Measurements from ENCODE around the gene RBM12.

RBM12 gene

GRCh38 chr20:35653893-35654292, 10.8 kb downstream of the RBM12 start:
- no peak for DNase-seq (ENCODE audit: low read depth)

GRCh38 chr20:35653430-35653734, 11.3 kb downstream of the RBM12 start:
- DNase-seq (ENCODE audit: low read depth), result no peak

GRCh38 chr20:35652641-35653429, 11.9 kb downstream of the RBM12 start:
- no peak for DNase-seq (ENCODE audit: low read depth)

GRCh38 chr20:35651958-35652357, 12.7 kb downstream of the RBM12 start:
- no peak for DNase-seq (ENCODE audit: low read depth)

- DNase-seq (ENCODE audit: low read depth), result no peak
Observed at GRCh38 chr20:35650632-35651031, 14.1 kb downstream of the RBM12 start.

- no peak for DNase-seq (ENCODE audit: low read depth)
Observed at GRCh38 chr20:35648836-35649235, 15.9 kb downstream of the RBM12 start.

GRCh38 chr20:35644806-35645205, 19.9 kb downstream of the RBM12 start:
- DNase-seq (ENCODE audit: low read depth), result no peak

GRCh38 chr20:35643045-35643444, 21.7 kb downstream of the RBM12 start:
- no peak for DNase-seq (ENCODE audit: low read depth)

GRCh38 chr20:35641743-35642142, 23.0 kb downstream of the RBM12 start:
- no peak for DNase-seq (ENCODE audit: low read depth)

- DNase-seq (ENCODE audit: low read depth), result no peak
Observed at GRCh38 chr20:35640724-35641123, 24.0 kb downstream of the RBM12 start.

GRCh38 chr20:35638751-35639150, 25.9 kb downstream of the RBM12 start:
- DNase-seq (ENCODE audit: low read depth), result no peak

- DNase-seq (ENCODE audit: low read depth), result no peak
Observed at GRCh38 chr20:35637276-35637675, 27.4 kb downstream of the RBM12 start.

GRCh38 chr20:35636095-35636494, 28.6 kb downstream of the RBM12 start:
- no peak for DNase-seq (ENCODE audit: low read depth)

GRCh38 chr20:35635652-35636051, 29.0 kb downstream of the RBM12 start:
- DNase-seq (ENCODE audit: low read depth), result no peak

- DNase-seq (ENCODE audit: low read depth), result no peak
Observed at GRCh38 chr20:35632539-35633115, 32.1 kb downstream of the RBM12 start.

GRCh38 chr20:35630636-35631035, 34.1 kb downstream of the RBM12 start:
- DNase-seq (ENCODE audit: low read depth), result no peak

GRCh38 chr20:35629427-35630145, 35.1 kb downstream of the RBM12 start:
- no peak for DNase-seq (ENCODE audit: low read depth)

GRCh38 chr20:35627121-35627520, 37.6 kb downstream of the RBM12 start:
- no peak for DNase-seq (ENCODE audit: low read depth)

- DNase-seq (ENCODE audit: low read depth), result no peak
Observed at GRCh38 chr20:35626386-35627001, 38.2 kb downstream of the RBM12 start.

- no peak for DNase-seq (ENCODE audit: low read depth)
Observed at GRCh38 chr20:35625584-35626385, 38.9 kb downstream of the RBM12 start.

- no peak for DNase-seq (ENCODE audit: low read depth)
Observed at GRCh38 chr20:35621560-35621946, 43.1 kb downstream of the RBM12 start.
